ENCODE results near the gene SLC4A1AP. TPM values are rescaled to one million over a fixed set of nuclear protein-coding genes. Genes with fewer than 3 reads are reported as not detected.

SLC4A1AP gene
- total and polyA plus RNA-seq, 9 of the 15 experiments (the other 6 are each of a cell fraction or from before 2014, with no cell fraction given) = 8.1 to 40.5 (median 35.3) TPM

DNA sequence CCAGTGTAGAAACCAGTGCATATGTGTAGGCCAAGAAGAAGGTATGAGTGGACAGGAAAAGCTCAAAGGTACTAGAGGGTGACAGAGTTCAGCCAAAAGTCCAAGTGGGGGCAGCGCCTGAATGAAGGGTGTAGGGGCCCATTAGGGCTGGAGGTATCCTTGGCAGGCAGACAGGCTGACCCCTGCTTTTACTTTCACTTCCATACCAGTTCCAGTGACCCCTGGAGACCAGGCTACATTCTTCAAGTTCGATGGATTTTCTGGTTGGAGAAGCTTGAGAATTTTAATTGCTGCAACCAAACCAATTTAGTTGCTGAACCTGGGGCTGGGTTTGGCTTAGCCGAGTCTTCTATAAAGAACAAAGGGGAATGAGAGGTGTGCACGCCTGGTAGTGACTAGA lies 65.5 kb downstream of the SLC4A1AP start:
- WGBS (ENCODE audit: insufficient coverage, low coverage, missing lambda C conversion rate) = 5% methylated on average over 4 of the region's 4 CpGs
- Histone ChIP-seq H2AFZ (ENCODE audit: low read depth, low read length) (peak overlapping the region; percentile 49; the same call in 1 of the 2 replicates), H3K9me3 (replicated peaks; ENCODE audit: control insufficient read depth, insufficient read depth, low read depth, low read length) (no peaks in the 10 kb centered on the region), H3K27ac (ENCODE audit: extremely low read depth, low read depth, low read length) (no peak overlapping the region), H3K9me1 (ENCODE audit: control insufficient read depth, insufficient read depth, low read length) (no peaks in the 10 kb centered on the region), H3K4me1 (replicated peaks in 1 of 2; ENCODE audit: control insufficient read depth in 2 of 2, insufficient read depth in 2 of 2, low read length in 2 of 2) (peaks cover 0 to 8% of the 10 kb centered on the region in 2 experiments; a peak in 3 of 5 replicates), H3K4me2 (ENCODE audit: insufficient read depth, low read length) (no peak overlapping the region), H3K9ac (ENCODE audit: insufficient read depth in 1 of 2, low read depth in 2 of 2, low read length in 2 of 2) (no peak overlapping the region; a peak in 1 of 4 replicates), H3K36me3 (ENCODE audit: control insufficient read depth, insufficient read depth, low read length) (no peaks in the 10 kb centered on the region), H3K79me2 (ENCODE audit: control insufficient read depth, insufficient read depth, low read length) (no peaks in the 10 kb centered on the region), H3K27me3 (ENCODE audit: control insufficient read depth in 2 of 2, insufficient read depth in 2 of 2, low read length in 2 of 2) (no peaks in the 10 kb centered on the region), H4K20me1 (replicated peaks; ENCODE audit: control insufficient read depth, insufficient read depth, low read length) (no peaks in the 10 kb centered on the region), H3K4me3 (no peak overlapping the region)
- TF ChIP-seq NR2C2 (CRISPR knock-in tag; IDR thresholded peaks at IDR 0.05) = no peak
- peak; percentile 41; the same call in 1 of the 2 replicates for TF ChIP-seq NR2C2 (tag; IDR thresholded peaks at IDR 0.05)
- no peak for TF ChIP-seq CTBP1 (IDR thresholded peaks at IDR 0.05; ENCODE audit: borderline replicate concordance)
- in situ Hi-C loops (cut with MboI) (no loop called here), intact Hi-C loops (cut with micrococcal nuclease) (loop anchor here (10.0 kb wide), 1 partner anchor 666 kb away; the partner anchor contains the start of gene FOSL2)
- BruUV-seq (replicated peaks) = no TSS peak
- CTCF ChIA-PET (ENCODE audit: low intra/inter-chr PET ratio) = no interaction called here
- FAIRE-seq = no peak
- no peak for DNase-seq (ENCODE audit: extremely low read depth in 1 of 4, low spot score in 3 of 4)
- POLR2A ChIA-PET = interaction anchor here (0.6 to 1.5 kb wide), 3 partner anchors 12 to 765 kb away, joined by 3 to 6 read pairs (median 3); no protein-coding TSS in a partner anchor
- ATAC-seq = no peak; the same call in 1 of the 3 replicates

- no peak overlapping the region for H3K4me3 ChIP-seq
- POLR2A ChIA-PET = interaction anchor here (1.1 to 1.5 kb wide), 2 partner anchors 13 to 764 kb away, joined by 3 to 6 read pairs; no protein-coding TSS in a partner anchor
Observed at GRCh38 chr2:27729614-27730013, 65.9 kb downstream of the SLC4A1AP start.

More at GRCh38 chr2:27729614-27730013, 65.9 kb downstream of the SLC4A1AP start:
- Histone ChIP-seq H3K9ac (ENCODE audit: insufficient read depth in 1 of 2, low read depth in 2 of 2, low read length in 2 of 2) (no peak overlapping the region), H3K9me3 (replicated peaks; ENCODE audit: control insufficient read depth, insufficient read depth, low read depth, low read length) (no peaks in the 10 kb centered on the region), H3K4me1 (replicated peaks in 1 of 2; ENCODE audit: control insufficient read depth in 2 of 2, insufficient read depth in 2 of 2, low read length in 2 of 2) (peaks cover 0 to 8% of the 10 kb centered on the region in 2 experiments; a peak in 3 of 5 replicates), H3K9me1 (ENCODE audit: control insufficient read depth, insufficient read depth, low read length) (no peaks in the 10 kb centered on the region), H2AFZ (ENCODE audit: low read depth, low read length) (no peak overlapping the region; the same call in 1 of the 2 replicates), H3K4me2 (ENCODE audit: insufficient read depth, low read length) (no peak overlapping the region), H3K36me3 (ENCODE audit: control insufficient read depth, insufficient read depth, low read length) (no peaks in the 10 kb centered on the region), H4K20me1 (replicated peaks; ENCODE audit: control insufficient read depth, insufficient read depth, low read length) (no peaks in the 10 kb centered on the region), H3K79me2 (ENCODE audit: control insufficient read depth, insufficient read depth, low read length) (no peaks in the 10 kb centered on the region), H3K27me3 (ENCODE audit: control insufficient read depth in 2 of 2, insufficient read depth in 2 of 2, low read length in 2 of 2) (no peaks in the 10 kb centered on the region), H3K27ac (ENCODE audit: extremely low read depth, low read depth, low read length) (no peak overlapping the region)
- CTCF ChIA-PET (ENCODE audit: low intra/inter-chr PET ratio) = no interaction called here
- no peak for ATAC-seq
- in situ Hi-C loops (cut with MboI) = no loop called here
- WGBS (ENCODE audit: insufficient coverage, low coverage, missing lambda C conversion rate) = 41% methylated on average over 4 of the region's 4 CpGs
- FAIRE-seq = no peak
- DNase-seq (ENCODE audit: extremely low read depth in 1 of 4, low spot score in 3 of 4) = no peak
- no TSS peak for BruUV-seq (replicated peaks)
- intact Hi-C loops (cut with micrococcal nuclease) = loop anchor here (10.0 kb wide), 1 partner anchor 665 kb away; the partner anchor contains the start of gene FOSL2
- TF ChIP-seq ZBED1 (IDR thresholded peaks at IDR 0.05) = no peak
- no peak for TF ChIP-seq SP1 (CRISPR knock-in tag; IDR thresholded peaks at IDR 0.05)
- no peak for TF ChIP-seq ELF1 (tag; IDR thresholded peaks at IDR 0.05)
- peak; percentile 87 for TF ChIP-seq ZNF24 (IDR thresholded peaks at IDR 0.05)
